Stromal cell of bone marrow (primary cell): Measurements from ENCODE around the gene FRMPD2.
A peak's percentile ranks its signal among the peaks of the same experiment; 100 is the strongest.
"Not testable (repeated sequence)": the region's sequence is repeated elsewhere in the genome, so short reads cannot be mapped to it uniquely, and the experiment has no call there.

ENCODE experiments used
- DNase-seq: peaks from one replicate; pipeline ENCODE4 v3.0.0-alpha.2; 2012; ENCODE audit warnings: low read depth

FRMPD2 gene

GRCh38 chr10:48289501-48290238, 15.2 kb upstream of the FRMPD2 start:
- DNase-seq, result peak; percentile 12

- no peak for DNase-seq
These were observed 14.2 kb upstream of the FRMPD2 start for GRCh38 chr10:48288661-48289060.

- no peak for DNase-seq
These were observed 13.2 kb upstream of the FRMPD2 start for GRCh38 chr10:48287417-48288391.

- no peak for DNase-seq
These were observed 11.9 kb upstream of the FRMPD2 start for GRCh38 chr10:48286356-48286755.

GRCh38 chr10:48285710-48286109, 11.2 kb upstream of the FRMPD2 start:
- no peak for DNase-seq

GRCh38 chr10:48284811-48285210, 10.3 kb upstream of the FRMPD2 start:
- DNase-seq, result no peak

- DNase-seq, result no peak
These were observed 9.6 kb upstream of the FRMPD2 start for GRCh38 chr10:48284002-48284546.

GRCh38 chr10:48282829-48283228, 8.3 kb upstream of the FRMPD2 start:
- DNase-seq, result no peak

- DNase-seq, result not testable (repeated sequence)
These were observed 7.2 kb upstream of the FRMPD2 start for GRCh38 chr10:48281697-48282096.

GRCh38 chr10:48279081-48279751, 4.7 kb upstream of the FRMPD2 start:
- DNase-seq, result no peak

GRCh38 chr10:48277093-48277492, 2.6 kb upstream of the FRMPD2 start:
- no peak for DNase-seq

GRCh38 chr10:48273741-48274140, 755 bp downstream of the FRMPD2 start:
- no peak for DNase-seq

GRCh38 chr10:48272682-48273081, 1.8 kb downstream of the FRMPD2 start:
- no peak for DNase-seq

GRCh38 chr10:48271047-48271730, 3.3 kb downstream of the FRMPD2 start:
- no peak for DNase-seq

GRCh38 chr10:48266528-48266927, 8.0 kb downstream of the FRMPD2 start:
- no peak for DNase-seq

- no peak for DNase-seq
These were observed 16.4 kb downstream of the FRMPD2 start for GRCh38 chr10:48258105-48258504.

- no peak for DNase-seq
These were observed 17.0 kb downstream of the FRMPD2 start for GRCh38 chr10:48257407-48257961.

GRCh38 chr10:48255722-48256121, 18.8 kb downstream of the FRMPD2 start:
- no peak for DNase-seq

- no peak for DNase-seq
These were observed 19.6 kb downstream of the FRMPD2 start for GRCh38 chr10:48254750-48255512.

- peak; percentile 36 for DNase-seq
These were observed 20.4 kb downstream of the FRMPD2 start for GRCh38 chr10:48253970-48254657.
